K562 (cell line): ENCODE results near the gene RIIAD1. TPM values are rescaled to one million over a fixed set of nuclear protein-coding genes. Genes with fewer than 3 reads are reported as not detected.
A peak's percentile ranks its signal among the peaks of the same experiment; 100 is the strongest.

ENCODE experiments used
- ATF7 ChIP-seq: fragments of 450-650 bp; IDR thresholded peaks from 2 replicates; pipeline ENCODE4 v1.7.1; 2014; ENCODE audit warnings: mild to moderate bottlenecking, moderate library complexity
- BACH1 ChIP-seq: fragments of 200-800 bp; sonication (Bioruptor generic); IDR thresholded peaks from 2 replicates; pipeline ENCODE4 v1.6.1; 2016; ENCODE audit warnings: missing genetic modification characterization, missing compliant biosample characterization
- CBFA2T3 ChIP-seq: fragments of 450-650 bp; IDR thresholded peaks from 2 replicates; pipeline ENCODE4 v1.6.1; 2017
- CEBPG ChIP-seq, 3 experiments: fragments of 200-800 bp in 1 of 3; sonication (Bioruptor generic) in 1 of 3; sonication (generic) in 1 of 3; formaldehyde crosslinking in 1 of 3; IDR thresholded peaks in 2 of 3; conservative IDR thresholded peaks in 1 of 3; 2 replicates each; pipeline versions ENCODE4 v1.6.1 to v1.8.0; 2016 to 2022; ENCODE audit warnings: missing compliant biosample characterization in 2 of 3, missing genetic modification characterization in 2 of 3, mild to moderate bottlenecking in 1 of 3, missing genetic modification reagents in 1 of 3
- CHD2 ChIP-seq: IDR thresholded peaks from 2 replicates; pipeline ENCODE4 v1.6.1; 2011; ENCODE audit warnings: low read depth, low read length
- COPS2 ChIP-seq: fragments of 450-650 bp; conservative IDR thresholded peaks from 2 replicates; pipeline ENCODE4 v1.6.1; 2016; ENCODE audit warnings: mild to moderate bottlenecking, moderate library complexity
- ETV5 ChIP-seq: sonication (generic); formaldehyde crosslinking; IDR thresholded peaks from 2 replicates; pipeline ENCODE4 v1.4.0; 2020; ENCODE audit warnings: low read depth, mild to moderate bottlenecking, missing genetic modification reagents
- HNRNPL ChIP-seq: fragments of 200-400 bp; formaldehyde crosslinking; IDR thresholded peaks from 2 replicates; pipeline ENCODE4 v1.6.1; 2017; ENCODE audit warnings: low read depth, mild to moderate bottlenecking, low read length
- KDM5B ChIP-seq: fragments of 200-600 bp; sonication (generic); IDR thresholded peaks from 2 replicates; pipeline ENCODE4 v1.6.1; 2012; ENCODE audit warnings: low read depth, mild to moderate bottlenecking, moderate library complexity, low read length, control low read depth, inconsistent platforms; ENCODE audit not compliant: insufficient replicate concordance
- MTA3 ChIP-seq: fragments of 450-650 bp; formaldehyde crosslinking; IDR thresholded peaks from 2 replicates; pipeline ENCODE4 v1.6.1; 2017; ENCODE audit warnings: mild to moderate bottlenecking, borderline replicate concordance
- NCOA2 ChIP-seq, 2 experiments: fragments of 450-650 bp; IDR thresholded peaks; 2 replicates each; pipeline ENCODE4 v1.6.1; 2018; ENCODE audit warnings: mild to moderate bottlenecking in 2 of 2, moderate library complexity in 1 of 2; ENCODE audit not compliant: partially characterized antibody in 2 of 2
- NFE2 ChIP-seq: IDR thresholded peaks from 2 replicates; pipeline ENCODE4 v1.6.1; 2014; ENCODE audit warnings: antibody characterized with exemption, low read depth
- NFE2L1 ChIP-seq: fragments of 450-650 bp; IDR thresholded peaks from 2 replicates; pipeline ENCODE4 v1.6.1; 2016; ENCODE audit warnings: missing genetic modification characterization, low read depth, mild to moderate bottlenecking, missing compliant biosample characterization, moderate library complexity, borderline replicate concordance
- NR2F6 ChIP-seq: fragments of 450-650 bp; formaldehyde crosslinking; IDR thresholded peaks from 2 replicates; pipeline ENCODE4 v1.4.0; 2020; ENCODE audit warnings: mild to moderate bottlenecking
- PTTG1 ChIP-seq: fragments of 450-650 bp; IDR thresholded peaks from 2 replicates; pipeline ENCODE4 v1.6.1; 2016; ENCODE audit warnings: low read depth, mild to moderate bottlenecking, missing genetic modification characterization, missing compliant biosample characterization
- PYGO2 ChIP-seq: fragments of 450-650 bp; IDR thresholded peaks from 2 replicates; pipeline ENCODE4 v1.6.1; 2016; ENCODE audit warnings: mild to moderate bottlenecking, missing genetic modification characterization, moderate library complexity, missing compliant biosample characterization
- TCF7 ChIP-seq: sonication (generic); IDR thresholded peaks from 2 replicates; pipeline ENCODE4 v1.6.1; 2016; ENCODE audit warnings: antibody characterized with exemption, borderline replicate concordance
- ZNF57 ChIP-seq: fragments of 450-650 bp; formaldehyde crosslinking; IDR thresholded peaks from 2 replicates; pipeline ENCODE4 v1.4.0; 2020; ENCODE audit warnings: mild to moderate bottlenecking, moderate library complexity
- polyA plus RNA-seq, 8 experiments: library from polyadenylated mRNA; depleted of rRNA in 4 of 8; stranded (reverse) in 5 of 8; unstranded in 3 of 8; fragments of >200 nt; fragmentation: Nextera tagmentation in 2 of 8; fragmentation: Illumina TruSeq in 1 of 8; extraction: Ambion mirVana in 2 of 8; extraction: Trizol in 1 of 8; gene quantifications; 2 replicates each; pipeline versions ENCODE4 v1.2.1 to v1.2.3, GENCODE V29; 2011 to 2014; ENCODE audit warnings: inconsistent platforms in 1 of 8, missing spikeins in 1 of 8
- total RNA-seq, 7 experiments: library from RNA; depleted of rRNA in 6 of 7; stranded (reverse); fragments of >200 nt in 6 of 7; fragmentation: Illumina TruSeq in 2 of 7; extraction: Trizol in 2 of 7; gene quantifications; 2 replicates each; pipeline versions ENCODE4 v1.2.1 to v1.2.3, GENCODE V29; 2011 to 2021; ENCODE audit warnings: low replicate concordance in 1 of 7
- TF ChIP-seq, protein P1 (sequence below): fragments of 250-450 bp; sonication (Bioruptor Pico); IDR thresholded peaks from 2 replicates; pipeline ENCODE4 v1.4.0; 2020; ENCODE audit warnings: borderline replicate concordance
- TF ChIP-seq, protein P2 (sequence below): fragments of 250-450 bp; sonication (Bioruptor Pico); IDR thresholded peaks from 2 replicates; pipeline ENCODE4 v1.8.0; 2022; ENCODE audit warnings: moderate library complexity, mild to moderate bottlenecking, inconsistent platforms
- TF ChIP-seq, protein P3 (sequence below): IDR thresholded peaks from 3 replicates; pipeline ENCODE4 v1.6.1; 2011; ENCODE audit warnings: borderline replicate concordance, mild to moderate bottlenecking, moderate library complexity; ENCODE audit not compliant: insufficient read length; ENCODE audit errors: extremely low read depth

RIIAD1 gene
- total and polyA plus RNA-seq, 9 of the 15 experiments (the other 6 are each of a cell fraction or from before 2014, with no cell fraction given), result not detected

DNA sequence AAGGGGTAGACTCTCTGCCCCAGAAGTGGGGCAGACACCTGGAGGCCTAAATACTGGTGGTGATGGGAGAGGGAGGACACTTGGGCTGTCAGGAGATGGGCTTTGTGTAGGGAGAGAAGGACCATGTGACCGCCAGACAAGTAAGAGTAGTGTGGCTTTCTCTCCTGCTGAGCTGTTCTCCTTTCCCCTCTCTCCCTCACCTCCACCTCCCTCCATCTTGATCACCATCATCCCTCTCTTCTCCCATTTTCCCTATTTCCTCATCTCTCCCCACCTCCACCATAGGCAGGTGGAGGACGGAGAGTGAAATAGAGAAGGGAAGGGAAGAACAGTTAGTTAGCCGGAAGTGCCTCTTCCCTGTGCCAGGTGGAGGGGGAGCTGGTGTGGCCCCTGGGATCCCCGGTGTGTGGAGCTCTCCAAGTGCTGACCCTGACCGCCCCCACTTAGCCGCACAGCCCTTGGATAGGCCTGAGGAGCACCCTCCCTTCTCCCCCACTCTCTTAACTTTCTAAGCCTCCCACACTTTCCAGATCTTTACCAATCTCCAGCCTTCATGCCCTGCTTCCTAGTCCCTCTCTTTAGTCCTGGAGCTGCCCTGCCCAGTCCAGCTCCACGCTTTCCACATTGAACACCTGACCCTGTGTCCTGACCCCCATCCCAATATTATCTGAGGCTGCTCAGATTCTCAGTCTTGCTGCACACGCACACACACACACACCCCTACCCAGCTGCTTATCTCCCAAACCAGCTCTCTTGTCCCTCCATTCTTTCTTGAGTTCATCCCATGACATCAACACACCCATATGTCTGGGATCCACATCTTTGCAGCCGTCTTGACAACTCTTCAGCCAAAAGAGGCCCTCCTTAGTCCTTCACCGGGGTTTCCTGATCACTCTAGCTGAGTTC lies 6.2 kb upstream of the RIIAD1 start (continued):
- TF ChIP-seq, protein P1, sequence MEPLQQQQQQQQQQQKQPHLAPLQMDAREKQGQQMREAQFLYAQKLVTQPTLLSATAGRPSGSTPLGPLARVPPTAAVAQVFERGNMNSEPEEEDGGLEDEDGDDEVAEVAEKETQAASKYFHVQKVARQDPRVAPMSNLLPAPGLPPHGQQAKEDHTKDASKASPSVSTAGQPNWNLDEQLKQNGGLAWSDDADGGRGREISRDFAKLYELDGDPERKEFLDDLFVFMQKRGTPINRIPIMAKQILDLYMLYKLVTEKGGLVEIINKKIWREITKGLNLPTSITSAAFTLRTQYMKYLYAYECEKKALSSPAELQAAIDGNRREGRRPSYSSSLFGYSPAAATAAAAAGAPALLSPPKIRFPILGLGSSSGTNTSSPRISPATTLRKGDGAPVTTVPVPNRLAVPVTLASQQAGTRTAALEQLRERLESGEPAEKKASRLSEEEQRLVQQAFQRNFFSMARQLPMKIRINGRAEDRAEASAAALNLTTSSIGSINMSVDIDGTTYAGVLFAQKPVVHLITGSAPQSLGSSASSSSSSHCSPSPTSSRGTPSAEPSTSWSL, result no peak
- TF ChIP-seq, protein P2, sequence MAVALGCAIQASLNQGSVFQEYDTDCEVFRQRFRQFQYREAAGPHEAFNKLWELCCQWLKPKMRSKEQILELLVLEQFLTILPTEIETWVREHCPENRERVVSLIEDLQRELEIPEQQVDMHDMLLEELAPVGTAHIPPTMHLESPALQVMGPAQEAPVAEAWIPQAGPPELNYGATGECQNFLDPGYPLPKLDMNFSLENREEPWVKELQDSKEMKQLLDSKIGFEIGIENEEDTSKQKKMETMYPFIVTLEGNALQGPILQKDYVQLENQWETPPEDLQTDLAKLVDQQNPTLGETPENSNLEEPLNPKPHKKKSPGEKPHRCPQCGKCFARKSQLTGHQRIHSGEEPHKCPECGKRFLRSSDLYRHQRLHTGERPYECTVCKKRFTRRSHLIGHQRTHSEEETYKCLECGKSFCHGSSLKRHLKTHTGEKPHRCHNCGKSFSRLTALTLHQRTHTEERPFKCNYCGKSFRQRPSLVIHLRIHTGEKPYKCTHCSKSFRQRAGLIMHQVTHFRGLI (CRISPR knock-in tag), result no peak
- TF ChIP-seq MTA3, result 0 out of 2 replicates have a peak, but pooled peaks have one; percentile 30
- TF ChIP-seq PYGO2, result no peak
- no peak for TF ChIP-seq HNRNPL
- no peak for TF ChIP-seq CEBPG (CRISPR knock-in tag; IDR thresholded peaks at IDR 0.05)
- no peak for TF ChIP-seq CEBPG (tag; conservative IDR thresholded peaks at IDR 0.05 in 1 of 2, IDR thresholded peaks at IDR 0.05 in 1 of 2)
- peak; percentile 98 for TF ChIP-seq CBFA2T3
- TF ChIP-seq, protein P3, sequence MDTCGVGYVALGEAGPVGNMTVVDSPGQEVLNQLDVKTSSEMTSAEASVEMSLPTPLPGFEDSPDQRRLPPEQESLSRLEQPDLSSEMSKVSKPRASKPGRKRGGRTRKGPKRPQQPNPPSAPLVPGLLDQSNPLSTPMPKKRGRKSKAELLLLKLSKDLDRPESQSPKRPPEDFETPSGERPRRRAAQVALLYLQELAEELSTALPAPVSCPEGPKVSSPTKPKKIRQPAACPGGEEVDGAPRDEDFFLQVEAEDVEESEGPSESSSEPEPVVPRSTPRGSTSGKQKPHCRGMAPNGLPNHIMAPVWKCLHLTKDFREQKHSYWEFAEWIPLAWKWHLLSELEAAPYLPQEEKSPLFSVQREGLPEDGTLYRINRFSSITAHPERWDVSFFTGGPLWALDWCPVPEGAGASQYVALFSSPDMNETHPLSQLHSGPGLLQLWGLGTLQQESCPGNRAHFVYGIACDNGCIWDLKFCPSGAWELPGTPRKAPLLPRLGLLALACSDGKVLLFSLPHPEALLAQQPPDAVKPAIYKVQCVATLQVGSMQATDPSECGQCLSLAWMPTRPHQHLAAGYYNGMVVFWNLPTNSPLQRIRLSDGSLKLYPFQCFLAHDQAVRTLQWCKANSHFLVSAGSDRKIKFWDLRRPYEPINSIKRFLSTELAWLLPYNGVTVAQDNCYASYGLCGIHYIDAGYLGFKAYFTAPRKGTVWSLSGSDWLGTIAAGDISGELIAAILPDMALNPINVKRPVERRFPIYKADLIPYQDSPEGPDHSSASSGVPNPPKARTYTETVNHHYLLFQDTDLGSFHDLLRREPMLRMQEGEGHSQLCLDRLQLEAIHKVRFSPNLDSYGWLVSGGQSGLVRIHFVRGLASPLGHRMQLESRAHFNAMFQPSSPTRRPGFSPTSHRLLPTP, result no peak
- TF ChIP-seq ETV5 (CRISPR knock-in tag), result no peak
- no peak for TF ChIP-seq BACH1
- TF ChIP-seq KDM5B, result no peak
- TF ChIP-seq TCF7, result no peak
- TF ChIP-seq NFE2, result no peak
- TF ChIP-seq ATF7, result peak; percentile 39; the same call in 1 of the 2 replicates
- no peak for TF ChIP-seq COPS2
- no peak for TF ChIP-seq PTTG1 (tag)
- no peak for TF ChIP-seq CHD2
- no peak for TF ChIP-seq NR2F6 (CRISPR knock-in tag)
- TF ChIP-seq ZNF57 (CRISPR knock-in tag), result no peak
- TF ChIP-seq NFE2L1 (tag), result no peak
- TF ChIP-seq NCOA2 (IDR thresholded peaks at IDR 0.05; ENCODE audit: partially characterized antibody in 2 of 2), result no peak
